ENCODE measurements around the gene CAMTA1.

The CAMTA1 gene

GRCh38 chr1:7474786-7475502 lies 689.7 kb downstream of the CAMTA1 start:
- Histone ChIP-seq H3K79me2 (ENCODE audit: insufficient read depth, low read length) (no peaks in the 10 kb centered on the region), H3K9me3 (ENCODE audit: insufficient read depth, low read length, severe bottlenecking) (no peaks in the 10 kb centered on the region), H4K20me1 (ENCODE audit: insufficient read depth, low read length) (peaks cover 19% of the 10 kb centered on the region), H3K27ac (ENCODE audit: low read length) (no peak overlapping the region), H3K4me1 (ENCODE audit: insufficient read depth, low read length) (no peaks in the 10 kb centered on the region), H2AFZ (ENCODE audit: low read depth, low read length) (no peak overlapping the region), H3K9ac (ENCODE audit: low read depth, low read length) (no peak overlapping the region), H3K36me3 (ENCODE audit: insufficient read depth, low read length) (no peaks in the 10 kb centered on the region), H3K27me3 (ENCODE audit: insufficient read depth, low read length, poor library complexity) (peaks cover 4% of the 10 kb centered on the region), H3K4me3 (ENCODE audit: low read depth in 1 of 2, low read length in 2 of 2) (no peak overlapping the region), H3K4me2 (ENCODE audit: insufficient read depth, low read length) (no peak overlapping the region)
- DNase-seq, result no peak
- no peak for ATAC-seq (ENCODE audit: insufficient read depth, low read depth)
- no peak for TF ChIP-seq EZH2 (IDR thresholded peaks at IDR 0.05; ENCODE audit: borderline replicate concordance, low read depth, low read length, severe bottlenecking)
- TF ChIP-seq CTCF (IDR thresholded peaks at IDR 0.05; ENCODE audit: borderline replicate concordance, extremely low read depth, low read length, poor library complexity, severe bottlenecking), result peak; percentile 5

- H3K4me1 ChIP-seq (ENCODE audit: insufficient read depth, low read length), result no peaks in the 10 kb centered on the region
- H3K9me3 ChIP-seq (ENCODE audit: insufficient read depth, low read length, severe bottlenecking), result no peaks in the 10 kb centered on the region
- DNase-seq (no peak), ATAC-seq (ENCODE audit: insufficient read depth, low read depth) (no peak)
- H3K9ac ChIP-seq (ENCODE audit: low read depth, low read length), result no peak overlapping the region
- peaks cover 4% of the 10 kb centered on the region for H3K27me3 ChIP-seq (ENCODE audit: insufficient read depth, low read length, poor library complexity)
- TF ChIP-seq EZH2 (IDR thresholded peaks at IDR 0.05; ENCODE audit: borderline replicate concordance, low read depth, low read length, severe bottlenecking), result no peak
- TF ChIP-seq CTCF (IDR thresholded peaks at IDR 0.05; ENCODE audit: borderline replicate concordance, extremely low read depth, low read length, poor library complexity, severe bottlenecking), result no peak
- H2AFZ ChIP-seq (ENCODE audit: low read depth, low read length), result no peak overlapping the region
- no peak overlapping the region for H3K4me3 ChIP-seq (ENCODE audit: low read depth in 1 of 2, low read length in 2 of 2)
- no peak overlapping the region for H3K4me2 ChIP-seq (ENCODE audit: insufficient read depth, low read length)
- no peaks in the 10 kb centered on the region for H3K79me2 ChIP-seq (ENCODE audit: insufficient read depth, low read length)
- peaks cover 17% of the 10 kb centered on the region for H4K20me1 ChIP-seq (ENCODE audit: insufficient read depth, low read length)
- no peak overlapping the region for H3K27ac ChIP-seq (ENCODE audit: low read length)
- H3K36me3 ChIP-seq (ENCODE audit: insufficient read depth, low read length), result no peaks in the 10 kb centered on the region
These were observed 690.4 kb downstream of the CAMTA1 start for GRCh38 chr1:7475691-7476090.

- H3K4me2 ChIP-seq (ENCODE audit: insufficient read depth, low read length), result no peak overlapping the region
- H3K36me3 ChIP-seq (ENCODE audit: insufficient read depth, low read length), result no peaks in the 10 kb centered on the region
- H2AFZ ChIP-seq (ENCODE audit: low read depth, low read length), result no peak overlapping the region
- TF ChIP-seq EZH2 (IDR thresholded peaks at IDR 0.05; ENCODE audit: borderline replicate concordance, low read depth, low read length, severe bottlenecking) (no peak), CTCF (IDR thresholded peaks at IDR 0.05; ENCODE audit: borderline replicate concordance, extremely low read depth, low read length, poor library complexity, severe bottlenecking) (no peak)
- peaks cover 12% of the 10 kb centered on the region for H4K20me1 ChIP-seq (ENCODE audit: insufficient read depth, low read length)
- H3K79me2 ChIP-seq (ENCODE audit: insufficient read depth, low read length), result no peaks in the 10 kb centered on the region
- no peak overlapping the region for H3K4me3 ChIP-seq (ENCODE audit: low read depth in 1 of 2, low read length in 2 of 2)
- ATAC-seq (ENCODE audit: insufficient read depth, low read depth) (no peak), DNase-seq (no peak)
- no peak overlapping the region for H3K27ac ChIP-seq (ENCODE audit: low read length)
- no peak overlapping the region for H3K9ac ChIP-seq (ENCODE audit: low read depth, low read length)
- peaks cover 4% of the 10 kb centered on the region for H3K27me3 ChIP-seq (ENCODE audit: insufficient read depth, low read length, poor library complexity)
- H3K9me3 ChIP-seq (ENCODE audit: insufficient read depth, low read length, severe bottlenecking), result no peaks in the 10 kb centered on the region
- no peaks in the 10 kb centered on the region for H3K4me1 ChIP-seq (ENCODE audit: insufficient read depth, low read length)
These were observed 691.1 kb downstream of the CAMTA1 start for GRCh38 chr1:7476402-7476801.

Measured in DND-41 (cell line).